Panc1 (cell line): Measurements from ENCODE around the gene PLD1.

ENCODE experiments used
- POLR2AphosphoS5 ChIP-seq: IDR thresholded peaks from 2 replicates; pipeline ENCODE4 v1.6.1; 2012; ENCODE audit warnings: mild to moderate bottlenecking, low read depth, low read length, moderate library complexity
- TCF7L2 ChIP-seq: IDR thresholded peaks from 2 replicates; pipeline ENCODE4 v1.6.1; 2011; ENCODE audit warnings: mild to moderate bottlenecking, low read depth, low read length, inconsistent platforms
- TF ChIP-seq, protein P1 (sequence below): fragments of 450-650 bp; IDR thresholded peaks from 2 replicates; pipeline ENCODE4 v1.5.1; 2017; ENCODE audit warnings: mild to moderate bottlenecking

DNA sequence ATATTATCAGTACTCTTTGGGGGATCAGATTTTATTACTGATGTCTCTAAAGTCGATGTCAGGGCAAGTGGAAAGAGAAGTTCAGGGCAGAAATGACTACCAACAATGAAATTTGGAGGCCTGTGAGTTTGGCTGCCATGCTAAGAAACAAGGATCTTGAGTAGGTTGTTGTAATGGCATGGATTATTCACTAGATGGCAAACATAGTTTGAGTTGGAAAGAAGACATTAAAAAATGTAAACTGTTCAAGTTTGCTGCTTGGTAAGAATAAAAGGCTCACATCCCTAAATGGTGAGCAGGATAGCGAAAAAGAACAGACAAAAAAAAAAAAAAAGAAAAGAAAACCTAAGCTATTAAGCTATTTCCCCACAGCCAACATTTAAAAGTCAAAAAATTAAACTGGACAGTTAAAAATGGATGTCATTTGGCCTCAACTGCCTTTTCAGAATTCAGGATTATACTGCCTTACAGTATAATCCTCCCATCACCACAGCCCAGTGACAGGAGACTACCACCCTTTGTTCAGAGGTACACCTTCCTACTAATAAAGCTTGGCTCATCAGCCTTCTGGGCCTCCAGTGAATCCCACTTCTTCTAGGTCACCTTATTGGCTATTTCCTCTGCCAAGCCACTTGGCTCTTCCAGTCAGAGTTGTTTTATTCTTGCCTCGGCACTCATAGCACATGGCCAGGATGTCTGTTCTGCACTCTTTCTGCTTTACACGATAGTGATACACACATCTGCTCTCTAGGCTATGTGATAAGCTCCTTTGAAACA is 163.7 kb downstream of the PLD1 start:
- TF ChIP-seq POLR2AphosphoS5 (no peak), TCF7L2 (no peak)
- TF ChIP-seq, protein P1, sequence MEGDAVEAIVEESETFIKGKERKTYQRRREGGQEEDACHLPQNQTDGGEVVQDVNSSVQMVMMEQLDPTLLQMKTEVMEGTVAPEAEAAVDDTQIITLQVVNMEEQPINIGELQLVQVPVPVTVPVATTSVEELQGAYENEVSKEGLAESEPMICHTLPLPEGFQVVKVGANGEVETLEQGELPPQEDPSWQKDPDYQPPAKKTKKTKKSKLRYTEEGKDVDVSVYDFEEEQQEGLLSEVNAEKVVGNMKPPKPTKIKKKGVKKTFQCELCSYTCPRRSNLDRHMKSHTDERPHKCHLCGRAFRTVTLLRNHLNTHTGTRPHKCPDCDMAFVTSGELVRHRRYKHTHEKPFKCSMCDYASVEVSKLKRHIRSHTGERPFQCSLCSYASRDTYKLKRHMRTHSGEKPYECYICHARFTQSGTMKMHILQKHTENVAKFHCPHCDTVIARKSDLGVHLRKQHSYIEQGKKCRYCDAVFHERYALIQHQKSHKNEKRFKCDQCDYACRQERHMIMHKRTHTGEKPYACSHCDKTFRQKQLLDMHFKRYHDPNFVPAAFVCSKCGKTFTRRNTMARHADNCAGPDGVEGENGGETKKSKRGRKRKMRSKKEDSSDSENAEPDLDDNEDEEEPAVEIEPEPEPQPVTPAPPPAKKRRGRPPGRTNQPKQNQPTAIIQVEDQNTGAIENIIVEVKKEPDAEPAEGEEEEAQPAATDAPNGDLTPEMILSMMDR, result peak; percentile 75
